SU-DHL-6 (cell line): Measurements from ENCODE around the gene TRIM29.

Experiments used
- H2AFZ ChIP-seq: fragments of 200-600 bp; sonication (generic); 2 replicates; pipeline ENCODE4 v1.6.1; 2014; ENCODE audit warnings: low read depth, mild to moderate bottlenecking, moderate library complexity, mixed read lengths, antibody characterized with exemption, low read length; ENCODE audit not compliant: severe bottlenecking
- H3F3A ChIP-seq: fragments of 200-600 bp; shearing (Covaris generic); 2 replicates; pipeline ENCODE4 v1.6.0; 2016; ENCODE audit warnings: antibody characterized with exemption, mild to moderate bottlenecking; ENCODE audit not compliant: insufficient read depth
- H3K27ac ChIP-seq: fragments of 200-600 bp; sonication (generic); 2 replicates; pipeline ENCODE4 v1.5.1; 2016; ENCODE audit warnings: low read depth, mild to moderate bottlenecking, low read length, moderate library complexity, mixed read lengths
- H3K27me3 ChIP-seq: fragments of 200-600 bp; sonication (generic), shearing (Covaris generic); 2 replicates; pipeline ENCODE4 v1.6.0; 2014; ENCODE audit warnings: mild to moderate bottlenecking, low read length
- H3K36me3 ChIP-seq: fragments of 200-600 bp; sonication (generic); 2 replicates; pipeline ENCODE4 v1.6.1; 2014; ENCODE audit warnings: mild to moderate bottlenecking, low read length, mixed read lengths
- H3K4me2 ChIP-seq: fragments of 300-600, 200-600 bp; shearing (Covaris generic), sonication (generic); 2 replicates; pipeline ENCODE4 v1.6.0; 2014; ENCODE audit warnings: low read length, low read depth, mild to moderate bottlenecking; ENCODE audit not compliant: poor library complexity, severe bottlenecking
- H3K4me3 ChIP-seq: fragments of 200-600 bp; sonication (generic); 2 replicates; pipeline ENCODE4 v1.5.1; 2014; ENCODE audit warnings: antibody characterized with exemption, low read length, mild to moderate bottlenecking, mixed read lengths; ENCODE audit not compliant: insufficient read depth, poor library complexity, severe bottlenecking
- H3K79me2 ChIP-seq: fragments of 200-600 bp; sonication (generic); 2 replicates; pipeline ENCODE4 v1.6.1; 2014; ENCODE audit warnings: mild to moderate bottlenecking, low read length, moderate library complexity; ENCODE audit not compliant: insufficient read depth
- H3K9ac ChIP-seq: fragments of 200-600 bp; sonication (generic); 2 replicates; pipeline ENCODE4 v1.7.0; 2014; ENCODE audit warnings: mild to moderate bottlenecking, low read length
- H3K9me2 ChIP-seq: fragments of 200-600 bp; sonication (generic); replicated peaks from 2 replicates; pipeline ENCODE4 v1.6.1; 2014; ENCODE audit warnings: low read length; ENCODE audit not compliant: insufficient read depth
- H3K9me3 ChIP-seq: fragments of 200-600 bp; sonication (generic); 2 replicates; pipeline ENCODE4 v1.6.1; 2014; ENCODE audit warnings: low read length, mixed read lengths; ENCODE audit not compliant: insufficient read depth
- H4K20me1 ChIP-seq: fragments of 200-600 bp; sonication (generic); 2 replicates; pipeline ENCODE4 v1.6.1; 2014; ENCODE audit warnings: low read depth, mild to moderate bottlenecking, antibody characterized with exemption, low read length, moderate library complexity, mixed read lengths
- EZH2phosphoT487 ChIP-seq: fragments of 200-600 bp; sonication (generic), shearing (Covaris generic); conservative IDR thresholded peaks from 2 replicates; pipeline ENCODE4 v1.6.1; 2018; ENCODE audit warnings: mild to moderate bottlenecking, antibody characterized with exemption, low read length, moderate library complexity, mixed read lengths
- TF ChIP-seq, protein P1 (sequence below): fragments of 200-600 bp; sonication (generic); IDR thresholded peaks from one replicate; pipeline ENCODE4 v1.5.1; 2017; ENCODE audit warnings: antibody characterized with exemption, mild to moderate bottlenecking, low read length, moderate library complexity; ENCODE audit not compliant: insufficient read depth, poor library complexity, severe bottlenecking

TRIM29 gene

DNA sequence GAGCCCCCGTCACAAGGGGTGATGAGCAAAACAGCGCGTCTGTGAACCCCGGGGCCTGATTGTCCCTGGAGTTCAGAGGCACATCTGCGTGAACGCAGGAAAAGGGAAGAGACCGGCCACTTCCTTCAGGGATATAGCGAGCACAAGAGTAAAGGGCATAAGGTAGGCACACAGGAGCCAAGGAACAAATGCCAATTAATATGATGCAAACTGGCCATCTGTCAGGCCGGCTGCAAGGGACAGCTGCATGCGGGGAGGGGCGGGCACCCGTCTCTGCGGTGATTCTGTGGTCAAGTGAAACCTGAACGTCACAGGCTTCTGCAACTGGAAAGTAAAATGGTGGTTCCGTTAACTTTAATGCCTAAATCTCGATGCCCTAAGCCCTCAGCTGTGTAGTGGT is 64.7 kb downstream of the TRIM29 start:
- Histone ChIP-seq H3K4me3 (no peak overlapping the region), H3K4me2 (no peak overlapping the region), H3K27ac (no peak overlapping the region), H3K9me3 (no peaks in the 10 kb centered on the region), H4K20me1 (no peaks in the 10 kb centered on the region), H3K9ac (no peak overlapping the region), H3K9me2 (no peaks in the 10 kb centered on the region), H3K36me3 (no peaks in the 10 kb centered on the region), H2AFZ (no peak overlapping the region), H3F3A (no peaks in the 10 kb centered on the region), H3K27me3 (no peaks in the 10 kb centered on the region), H3K79me2 (no peaks in the 10 kb centered on the region)
- TF ChIP-seq, protein P1, sequence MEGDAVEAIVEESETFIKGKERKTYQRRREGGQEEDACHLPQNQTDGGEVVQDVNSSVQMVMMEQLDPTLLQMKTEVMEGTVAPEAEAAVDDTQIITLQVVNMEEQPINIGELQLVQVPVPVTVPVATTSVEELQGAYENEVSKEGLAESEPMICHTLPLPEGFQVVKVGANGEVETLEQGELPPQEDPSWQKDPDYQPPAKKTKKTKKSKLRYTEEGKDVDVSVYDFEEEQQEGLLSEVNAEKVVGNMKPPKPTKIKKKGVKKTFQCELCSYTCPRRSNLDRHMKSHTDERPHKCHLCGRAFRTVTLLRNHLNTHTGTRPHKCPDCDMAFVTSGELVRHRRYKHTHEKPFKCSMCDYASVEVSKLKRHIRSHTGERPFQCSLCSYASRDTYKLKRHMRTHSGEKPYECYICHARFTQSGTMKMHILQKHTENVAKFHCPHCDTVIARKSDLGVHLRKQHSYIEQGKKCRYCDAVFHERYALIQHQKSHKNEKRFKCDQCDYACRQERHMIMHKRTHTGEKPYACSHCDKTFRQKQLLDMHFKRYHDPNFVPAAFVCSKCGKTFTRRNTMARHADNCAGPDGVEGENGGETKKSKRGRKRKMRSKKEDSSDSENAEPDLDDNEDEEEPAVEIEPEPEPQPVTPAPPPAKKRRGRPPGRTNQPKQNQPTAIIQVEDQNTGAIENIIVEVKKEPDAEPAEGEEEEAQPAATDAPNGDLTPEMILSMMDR, result no peak
- TF ChIP-seq EZH2phosphoT487, result no peak

DNA sequence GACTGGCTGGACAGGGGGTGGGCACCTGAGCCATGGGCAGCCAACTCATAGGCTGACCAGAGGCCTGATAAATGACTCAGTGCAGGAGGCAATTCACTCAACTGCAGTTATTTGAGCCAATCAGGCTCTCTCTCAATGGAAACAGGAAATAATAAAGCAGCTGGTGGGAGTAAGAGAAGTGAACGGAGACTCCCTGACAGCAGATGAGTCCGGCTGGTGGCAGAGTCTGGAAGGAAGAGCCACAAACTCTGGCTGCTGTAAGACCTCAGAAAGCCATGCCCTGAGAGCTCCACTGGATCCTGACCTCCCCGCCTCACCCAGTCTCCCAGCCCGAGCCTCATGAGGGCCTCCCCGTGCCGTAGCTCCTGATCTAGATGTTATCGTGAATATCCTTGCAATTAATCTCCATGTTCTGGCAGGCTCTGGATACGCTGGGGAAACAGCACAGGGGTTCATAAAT is 69.8 kb downstream of the TRIM29 start:
- no peak for TF ChIP-seq EZH2phosphoT487
- TF ChIP-seq, protein P1, result no peak
- Histone ChIP-seq H3K9me3 (no peaks in the 10 kb centered on the region), H3K79me2 (no peaks in the 10 kb centered on the region), H3K9ac (no peak overlapping the region), H3K36me3 (no peaks in the 10 kb centered on the region), H4K20me1 (no peaks in the 10 kb centered on the region), H3K9me2 (no peaks in the 10 kb centered on the region), H3F3A (no peaks in the 10 kb centered on the region), H3K4me3 (no peak overlapping the region), H3K27ac (no peak overlapping the region), H2AFZ (no peak overlapping the region), H3K4me2 (no peak overlapping the region), H3K27me3 (no peaks in the 10 kb centered on the region)

DNA sequence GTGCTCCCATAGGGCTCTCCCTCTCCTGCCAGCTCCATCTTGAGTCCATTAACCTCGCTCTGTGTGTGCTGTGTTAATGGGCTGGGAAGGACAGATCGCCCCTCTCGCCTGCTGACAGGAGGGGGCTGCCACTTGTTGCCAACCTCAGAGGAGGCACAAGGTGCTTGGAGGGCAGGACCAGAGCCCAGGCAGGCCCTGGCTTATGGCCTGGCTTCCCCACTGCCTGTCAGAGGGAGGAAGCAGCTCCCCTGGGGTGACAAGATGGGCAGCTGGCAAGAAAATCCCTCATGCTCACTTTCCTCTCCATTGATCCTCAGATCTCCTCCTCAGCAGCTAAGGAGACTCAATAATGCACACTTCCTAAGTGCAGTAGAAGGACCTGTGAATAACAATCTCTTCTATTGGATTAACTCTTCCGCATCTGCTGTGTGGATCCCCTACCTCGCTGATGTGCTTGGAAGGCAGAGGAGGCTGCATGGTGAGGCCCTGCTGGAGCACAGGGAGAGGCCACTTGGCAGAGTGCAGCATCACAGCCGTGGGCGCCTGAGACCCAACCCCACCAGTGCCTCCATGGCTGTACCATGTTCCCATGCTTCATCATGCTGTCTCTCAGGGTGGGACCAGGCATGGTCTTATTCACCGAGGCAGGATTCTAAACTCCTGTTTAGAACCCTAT is 70.3 kb downstream of the TRIM29 start:
- Histone ChIP-seq H3K4me2 (no peak overlapping the region), H3K36me3 (no peaks in the 10 kb centered on the region), H2AFZ (no peak overlapping the region)

More for the DNA sequence above, 70.3 kb downstream of the TRIM29 start:
- Histone ChIP-seq H3K9ac (no peak overlapping the region), H3K27ac (no peak overlapping the region), H3F3A (no peaks in the 10 kb centered on the region), H4K20me1 (no peaks in the 10 kb centered on the region), H3K27me3 (no peaks in the 10 kb centered on the region), H3K9me3 (no peaks in the 10 kb centered on the region), H3K9me2 (no peaks in the 10 kb centered on the region), H3K4me3 (no peak overlapping the region), H3K79me2 (no peaks in the 10 kb centered on the region)
- TF ChIP-seq EZH2phosphoT487, result no peak
- TF ChIP-seq, protein P1, result no peak
